A549 (cell line): Measurements from ENCODE around the gene ZSCAN26. TPM values are rescaled to one million over a fixed set of nuclear protein-coding genes. Genes with fewer than 3 reads are reported as not detected.

ENCODE experiments used
- ATAC-seq, 2 experiments: fragments of 200-7000 bp in 1 of 2; fragments of >200 bp in 1 of 2; cut with Nextera tagmentation in 1 of 2; cut with Tn5 transposase in 1 of 2; 3 replicates each; pipeline versions ENCODE4 v1.8.0 to v1.9.1; 2018 to 2020; ENCODE audit warnings: mild to moderate bottlenecking in 1 of 2, moderate library complexity in 1 of 2
- CTCF ChIA-PET: fragments of 300-600 bp; sonication (Branson Sonifier 250); formaldehyde crosslinking; extraction: SDS; loops from one replicate; lab custom pipeline; 2021; ENCODE audit warnings: antibody characterized with exemption, inconsistent platforms; lab: Yijun Ruan, JAX
- POLR2A ChIA-PET: fragments of 350-600 bp; formaldehyde crosslinking; extraction: SDS; loops from one replicate; lab custom pipeline; 2021; ENCODE audit warnings: antibody characterized with exemption, inconsistent platforms; lab: Yijun Ruan, JAX
- DNase-seq, 2 experiments: peaks; one replicate each; pipeline versions ENCODE4 v3.0.0 to v3.0.0-alpha.2; 2011 to 2016; ENCODE audit warnings: low read depth in 1 of 2, low spot score in 1 of 2
- FAIRE-seq: peaks from 2 replicates; lab custom pipeline; 2011; peaks lifted over from hg19 to GRCh38; lab: Jason Lieb, UNC
- H3K27ac ChIP-seq, 2 experiments: fragments of >200 bp; sonication (Bioruptor Twin); formaldehyde crosslinking; 3 replicates each; pipeline ENCODE4 v1.5.1; 2016 to 2017
- H3K4me1 ChIP-seq: fragments of >200 bp; sonication (Bioruptor Twin); formaldehyde crosslinking; 3 replicates; pipeline ENCODE4 v1.6.1; 2016
- H3K4me2 ChIP-seq: fragments of >200 bp; sonication (Bioruptor Twin); formaldehyde crosslinking; 3 replicates; pipeline ENCODE4 v1.6.1; 2016
- H3K4me3 ChIP-seq: fragments of >200 bp; sonication (Bioruptor Twin); formaldehyde crosslinking; 3 replicates; pipeline ENCODE4 v1.5.1; 2016
- H3K9me3 ChIP-seq: fragments of >200 bp; sonication (Bioruptor Twin); formaldehyde crosslinking; 3 replicates; pipeline ENCODE4 v1.6.1; 2016
- CBX8 ChIP-seq: fragments of 200-600 bp; sonication (generic); IDR thresholded peaks from 2 replicates; pipeline ENCODE4 v1.6.1; 2016
- CHD2 ChIP-seq: fragments of 150-350 bp; IDR thresholded peaks from 2 replicates; pipeline ENCODE4 v1.6.1; 2014; ENCODE audit warnings: low read length; ENCODE audit not compliant: partially characterized antibody
- EHF ChIP-seq: fragments of 250-450 bp; sonication (Bioruptor Pico); IDR thresholded peaks from 2 replicates; pipeline ENCODE4 v1.5.0; 2020; ENCODE audit warnings: mild to moderate bottlenecking
- EHMT2 ChIP-seq: fragments of 200-600 bp; sonication (generic); IDR thresholded peaks from 2 replicates; pipeline ENCODE4 v1.6.1; 2016; ENCODE audit warnings: antibody characterized with exemption, low read depth, mild to moderate bottlenecking, moderate library complexity
- EP300 ChIP-seq, 2 experiments: fragments of >200 bp; sonication (Bioruptor Twin); formaldehyde crosslinking; IDR thresholded peaks; 2 replicates in 1 of 2; 3 replicates in 1 of 2; pipeline ENCODE4 v1.6.1; 2016 to 2017
- ESRRA ChIP-seq: fragments of 150-350 bp; IDR thresholded peaks from 2 replicates; pipeline ENCODE4 v1.6.1; 2014; ENCODE audit warnings: mild to moderate bottlenecking, low read length, borderline replicate concordance
- GATA3 ChIP-seq: IDR thresholded peaks from 2 replicates; pipeline ENCODE4 v1.6.1; 2012; ENCODE audit warnings: borderline replicate concordance
- HEYL ChIP-seq: fragments of 250-450 bp; sonication (Bioruptor Pico); IDR thresholded peaks from 2 replicates; pipeline ENCODE4 v1.8.0; 2021; ENCODE audit warnings: mild to moderate bottlenecking, moderate library complexity
- HOXB5 ChIP-seq: fragments of 250-450 bp; sonication (Bioruptor Pico); IDR thresholded peaks from 2 replicates; pipeline ENCODE4 v1.5.0; 2020; ENCODE audit warnings: mild to moderate bottlenecking, moderate library complexity
- MAFK ChIP-seq: fragments of 450-650 bp; IDR thresholded peaks from 2 replicates; pipeline ENCODE4 v1.6.1; 2014; ENCODE audit not compliant: partially characterized antibody
- NFE2L2 ChIP-seq: fragments of 150-350 bp; conservative IDR thresholded peaks from 2 replicates; pipeline ENCODE4 v1.6.1; 2014; ENCODE audit warnings: low read length
- NR3C1 ChIP-seq: fragments of >200 bp; sonication (Bioruptor Twin); formaldehyde crosslinking; IDR thresholded peaks from 3 replicates; pipeline ENCODE4 v1.6.1; 2017
- RARB ChIP-seq: fragments of 250-450 bp; sonication (Bioruptor Pico); IDR thresholded peaks from 2 replicates; pipeline ENCODE4 v1.8.0; 2021; ENCODE audit warnings: mild to moderate bottlenecking, moderate library complexity
- RCOR1 ChIP-seq: fragments of 150-350 bp; IDR thresholded peaks from 2 replicates; pipeline ENCODE4 v1.6.1; 2014; ENCODE audit warnings: antibody characterized with exemption, low read length, low read depth
- RNF2 ChIP-seq: fragments of 200-600 bp; sonication (generic); IDR thresholded peaks from 2 replicates; pipeline ENCODE4 v1.6.1; 2016; ENCODE audit warnings: low read depth, mild to moderate bottlenecking, antibody characterized with exemption, moderate library complexity, borderline replicate concordance
- ZC3H11A ChIP-seq: fragments of 450-650 bp; IDR thresholded peaks from 2 replicates; pipeline ENCODE4 v1.6.1; 2014; ENCODE audit warnings: antibody characterized with exemption, mild to moderate bottlenecking
- ZFP36 ChIP-seq: fragments of 450-650 bp; IDR thresholded peaks from 2 replicates; pipeline ENCODE4 v1.6.1; 2014; ENCODE audit warnings: borderline replicate concordance; ENCODE audit not compliant: partially characterized antibody
- ZNF302 ChIP-seq: fragments of 250-450 bp; sonication (Bioruptor Pico); IDR thresholded peaks from 2 replicates; pipeline ENCODE4 v1.9.0; 2021; ENCODE audit warnings: inconsistent platforms, mild to moderate bottlenecking, moderate library complexity
- ZSCAN20 ChIP-seq: fragments of 250-450 bp; sonication (Bioruptor Pico); IDR thresholded peaks from 2 replicates; pipeline ENCODE4 v1.8.0; 2022; ENCODE audit warnings: mild to moderate bottlenecking, moderate library complexity
- WGBS: methylation state at CpG from one replicate; pipeline ENCODE4 v1.1.6; 2017; ENCODE audit errors: missing lambda C conversion rate; 5-methylcytosine and 5-hydroxymethylcytosine counted together
- polyA plus RNA-seq, 4 experiments: library from polyadenylated mRNA; depleted of rRNA in 3 of 4; stranded (reverse); fragments of >200 nt; fragmentation: RNase III in 1 of 4; extraction: RNeasy Plus Mini Kit Qiagen cat#74134 plus additional on column Dnase treatment in 1 of 4; gene quantifications; 2 replicates in 3 of 4; 3 replicates in 1 of 4; pipeline ENCODE4 v1.2.3, GENCODE V29; 2011 to 2017
- TF ChIP-seq, protein P1 (sequence below): fragments of 250-450 bp; sonication (Bioruptor Pico); IDR thresholded peaks from 2 replicates; pipeline ENCODE4 v1.5.0; 2021; ENCODE audit warnings: mild to moderate bottlenecking, moderate library complexity, borderline replicate concordance
- TF ChIP-seq, protein P2 (sequence below): fragments of 200-600 bp; sonication (generic); IDR thresholded peaks from 2 replicates; pipeline ENCODE4 v1.6.1; 2016; ENCODE audit warnings: antibody characterized with exemption, mild to moderate bottlenecking, moderate library complexity
- TF ChIP-seq, protein P3 (sequence below): fragments of >200 bp; sonication (Bioruptor Twin); formaldehyde crosslinking; IDR thresholded peaks from 3 replicates; pipeline ENCODE4 v1.6.1; 2016
- TF ChIP-seq, protein P4 (sequence below): fragments of 450-650 bp; IDR thresholded peaks from 2 replicates; pipeline ENCODE4 v1.6.1; 2014; ENCODE audit warnings: antibody characterized with exemption

The ZSCAN26 gene
- polyA plus RNA-seq, 2 of the 4 experiments (the other 2 are of a cell fraction) = 6.2 to 10.1 TPM

DNA sequence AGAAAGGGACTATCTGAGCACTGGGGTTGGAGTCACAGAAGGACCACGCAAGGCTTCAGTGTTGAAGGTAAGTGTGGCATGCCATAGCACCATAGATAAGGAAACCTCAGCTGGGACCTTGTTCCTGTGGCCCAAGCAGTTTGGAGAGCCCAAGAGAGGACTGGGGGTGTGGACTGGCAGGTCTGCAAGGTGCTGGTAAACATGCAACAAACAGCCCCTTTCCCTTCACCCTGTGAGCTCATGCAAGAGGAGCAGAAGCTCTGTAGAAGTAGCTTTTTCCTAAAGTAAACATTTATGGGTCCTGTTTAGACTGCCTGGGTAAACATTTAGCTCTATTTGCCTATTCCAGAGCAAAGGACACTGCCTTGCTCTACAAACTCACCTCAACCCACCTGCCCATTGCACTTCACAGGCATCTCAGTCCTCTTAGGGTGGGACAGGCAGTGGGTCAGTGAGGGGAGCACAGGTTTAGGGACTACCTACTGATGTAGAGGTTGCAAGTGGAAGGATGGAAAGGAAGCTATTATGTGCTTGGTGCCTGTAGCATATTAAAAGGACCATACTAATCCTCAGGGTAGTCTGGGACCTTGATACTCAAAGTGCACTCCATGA, 57.0 kb downstream of the ZSCAN26 start:
- ChIA-PET CTCF (interaction anchor here (1.4 kb wide), 1 partner anchor 32 kb away, joined by 5 read pairs; no protein-coding TSS in a partner anchor), POLR2A (no interaction called here)
- Histone ChIP-seq H3K27ac (no peak overlapping the region), H3K4me2 (no peak overlapping the region), H3K9me3 (peaks cover 31% of the 10 kb centered on the region), H3K4me1 (no peaks in the 10 kb centered on the region), H3K4me3 (no peak overlapping the region)
- no peak for ATAC-seq
- TF ChIP-seq, protein P1, sequence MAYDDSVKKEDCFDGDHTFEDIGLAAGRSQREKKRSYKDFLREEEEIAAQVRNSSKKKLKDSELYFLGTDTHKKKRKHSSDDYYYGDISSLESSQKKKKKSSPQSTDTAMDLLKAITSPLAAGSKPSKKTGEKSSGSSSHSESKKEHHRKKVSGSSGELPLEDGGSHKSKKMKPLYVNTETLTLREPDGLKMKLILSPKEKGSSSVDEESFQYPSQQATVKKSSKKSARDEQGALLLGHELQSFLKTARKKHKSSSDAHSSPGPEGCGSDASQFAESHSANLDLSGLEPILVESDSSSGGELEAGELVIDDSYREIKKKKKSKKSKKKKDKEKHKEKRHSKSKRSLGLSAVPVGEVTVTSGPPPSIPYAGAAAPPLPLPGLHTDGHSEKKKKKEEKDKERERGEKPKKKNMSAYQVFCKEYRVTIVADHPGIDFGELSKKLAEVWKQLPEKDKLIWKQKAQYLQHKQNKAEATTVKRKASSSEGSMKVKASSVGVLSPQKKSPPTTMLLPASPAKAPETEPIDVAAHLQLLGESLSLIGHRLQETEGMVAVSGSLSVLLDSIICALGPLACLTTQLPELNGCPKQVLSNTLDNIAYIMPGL (CRISPR knock-in tag) = no peak
- TF ChIP-seq CHD2 (no peak), NR3C1 (no peak), ZFP36 (no peak), MAFK (no peak), EP300 (IDR thresholded peaks at IDR 0.05) (no peak), ESRRA (no peak), EHF (no peak), GATA3 (no peak), ZC3H11A (no peak), NFE2L2 (no peak), EHMT2 (no peak), ZSCAN20 (CRISPR knock-in tag) (no peak), RNF2 (no peak), HEYL (CRISPR knock-in tag) (no peak), RCOR1 (no peak)
- TF ChIP-seq, protein P2, sequence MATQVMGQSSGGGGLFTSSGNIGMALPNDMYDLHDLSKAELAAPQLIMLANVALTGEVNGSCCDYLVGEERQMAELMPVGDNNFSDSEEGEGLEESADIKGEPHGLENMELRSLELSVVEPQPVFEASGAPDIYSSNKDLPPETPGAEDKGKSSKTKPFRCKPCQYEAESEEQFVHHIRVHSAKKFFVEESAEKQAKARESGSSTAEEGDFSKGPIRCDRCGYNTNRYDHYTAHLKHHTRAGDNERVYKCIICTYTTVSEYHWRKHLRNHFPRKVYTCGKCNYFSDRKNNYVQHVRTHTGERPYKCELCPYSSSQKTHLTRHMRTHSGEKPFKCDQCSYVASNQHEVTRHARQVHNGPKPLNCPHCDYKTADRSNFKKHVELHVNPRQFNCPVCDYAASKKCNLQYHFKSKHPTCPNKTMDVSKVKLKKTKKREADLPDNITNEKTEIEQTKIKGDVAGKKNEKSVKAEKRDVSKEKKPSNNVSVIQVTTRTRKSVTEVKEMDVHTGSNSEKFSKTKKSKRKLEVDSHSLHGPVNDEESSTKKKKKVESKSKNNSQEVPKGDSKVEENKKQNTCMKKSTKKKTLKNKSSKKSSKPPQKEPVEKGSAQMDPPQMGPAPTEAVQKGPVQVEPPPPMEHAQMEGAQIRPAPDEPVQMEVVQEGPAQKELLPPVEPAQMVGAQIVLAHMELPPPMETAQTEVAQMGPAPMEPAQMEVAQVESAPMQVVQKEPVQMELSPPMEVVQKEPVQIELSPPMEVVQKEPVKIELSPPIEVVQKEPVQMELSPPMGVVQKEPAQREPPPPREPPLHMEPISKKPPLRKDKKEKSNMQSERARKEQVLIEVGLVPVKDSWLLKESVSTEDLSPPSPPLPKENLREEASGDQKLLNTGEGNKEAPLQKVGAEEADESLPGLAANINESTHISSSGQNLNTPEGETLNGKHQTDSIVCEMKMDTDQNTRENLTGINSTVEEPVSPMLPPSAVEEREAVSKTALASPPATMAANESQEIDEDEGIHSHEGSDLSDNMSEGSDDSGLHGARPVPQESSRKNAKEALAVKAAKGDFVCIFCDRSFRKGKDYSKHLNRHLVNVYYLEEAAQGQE = no peak
- TF ChIP-seq, protein P3, sequence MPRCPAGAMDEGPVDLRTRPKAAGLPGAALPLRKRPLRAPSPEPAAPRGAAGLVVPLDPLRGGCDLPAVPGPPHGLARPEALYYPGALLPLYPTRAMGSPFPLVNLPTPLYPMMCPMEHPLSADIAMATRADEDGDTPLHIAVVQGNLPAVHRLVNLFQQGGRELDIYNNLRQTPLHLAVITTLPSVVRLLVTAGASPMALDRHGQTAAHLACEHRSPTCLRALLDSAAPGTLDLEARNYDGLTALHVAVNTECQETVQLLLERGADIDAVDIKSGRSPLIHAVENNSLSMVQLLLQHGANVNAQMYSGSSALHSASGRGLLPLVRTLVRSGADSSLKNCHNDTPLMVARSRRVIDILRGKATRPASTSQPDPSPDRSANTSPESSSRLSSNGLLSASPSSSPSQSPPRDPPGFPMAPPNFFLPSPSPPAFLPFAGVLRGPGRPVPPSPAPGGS = no peak
- TF ChIP-seq, protein P4, sequence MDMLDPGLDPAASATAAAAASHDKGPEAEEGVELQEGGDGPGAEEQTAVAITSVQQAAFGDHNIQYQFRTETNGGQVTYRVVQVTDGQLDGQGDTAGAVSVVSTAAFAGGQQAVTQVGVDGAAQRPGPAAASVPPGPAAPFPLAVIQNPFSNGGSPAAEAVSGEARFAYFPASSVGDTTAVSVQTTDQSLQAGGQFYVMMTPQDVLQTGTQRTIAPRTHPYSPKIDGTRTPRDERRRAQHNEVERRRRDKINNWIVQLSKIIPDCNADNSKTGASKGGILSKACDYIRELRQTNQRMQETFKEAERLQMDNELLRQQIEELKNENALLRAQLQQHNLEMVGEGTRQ = no peak
- FAIRE-seq = no peak
- DNase-seq = no peak
- WGBS = 92% methylated on average over 1 of the region's 1 CpG

DNA sequence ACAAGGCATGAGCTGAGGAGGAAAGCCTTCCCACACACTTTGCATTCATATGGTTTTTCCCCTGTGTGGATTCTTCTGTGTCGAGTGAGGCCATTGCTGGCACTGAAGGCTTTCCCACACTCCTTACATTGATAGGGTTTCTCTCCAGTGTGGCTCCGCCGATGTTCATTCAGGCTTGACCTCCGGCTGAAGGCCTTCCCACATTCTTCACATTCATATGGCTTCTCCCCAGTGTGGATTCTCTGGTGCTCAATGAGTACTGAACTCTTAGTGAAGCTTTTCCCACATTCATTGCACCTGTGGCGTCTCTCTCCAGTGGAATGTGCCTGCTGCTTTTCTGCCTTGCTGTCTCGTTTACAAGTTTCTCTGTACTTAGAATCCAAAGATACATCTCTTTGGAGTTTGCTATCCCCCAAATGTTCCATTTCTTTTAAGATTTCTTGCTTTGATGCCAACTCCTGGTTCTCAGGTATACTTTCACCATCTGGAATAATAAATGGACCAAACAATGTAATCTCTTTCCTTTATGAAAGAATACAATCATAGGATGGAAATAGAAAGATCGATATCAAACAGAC, 59.5 kb downstream of the ZSCAN26 start:
- ATAC-seq = no peak
- H3K4me3 ChIP-seq = no peak overlapping the region
- FAIRE-seq = no peak
- H3K9me3 ChIP-seq = peaks cover 31% of the 10 kb centered on the region
- no peak overlapping the region for H3K27ac ChIP-seq
- WGBS = 75% methylated on average over 7 of the region's 7 CpGs
- TF ChIP-seq, protein P4 = no peak
- TF ChIP-seq ZNF302 (CRISPR knock-in tag) (no peak), HOXB5 (CRISPR knock-in tag) (no peak), RARB (CRISPR knock-in tag) (no peak), NR3C1 (no peak), CBX8 (no peak)
- no peak for DNase-seq
- CTCF ChIA-PET = no interaction called here
- no peak overlapping the region for H3K4me2 ChIP-seq
- POLR2A ChIA-PET = no interaction called here
- no peaks in the 10 kb centered on the region for H3K4me1 ChIP-seq
